Sigmoid colon (tissue), 7 donors: ENCODE results near the gene NFKB1. TPM values are rescaled to one million over a fixed set of nuclear protein-coding genes. Genes with fewer than 3 reads are reported as not detected.

ENCODE experiments used
- DNase-seq: peaks from one replicate; pipeline ENCODE4 v3.0.0-alpha.2; 2019
- H3K27ac ChIP-seq, 4 donors: fragments of 200-600 bp; sonication (generic); one replicate each; pipeline ENCODE4 v1.5.1; 2016 to 2019; ENCODE audit warnings: mild to moderate bottlenecking in 1 of 4
- H3K27me3 ChIP-seq, 3 donors: fragments of 200-600 bp; sonication (generic); one replicate each; pipeline ENCODE4 v1.5.1; 2019; ENCODE audit warnings: mild to moderate bottlenecking in 1 of 3
- H3K36me3 ChIP-seq, 4 donors: fragments of 200-600 bp; sonication (generic); one replicate each; pipeline ENCODE4 v1.5.1; 2016 to 2019
- H3K4me1 ChIP-seq, 4 donors: fragments of 200-600 bp; sonication (generic); one replicate each; pipeline ENCODE4 v1.5.1; 2017 to 2019
- H3K4me3 ChIP-seq, 4 donors: fragments of 200-600 bp; sonication (generic); one replicate each; pipeline ENCODE4 v1.5.1; 2017 to 2019; ENCODE audit warnings: mild to moderate bottlenecking in 2 of 4, moderate library complexity in 1 of 4
- H3K9me3 ChIP-seq, 4 donors: fragments of 200-600 bp in 3 of 4; sonication (generic) in 3 of 4; one replicate each; pipeline versions ENCODE4 v1.5.1 to v1.6.1; 2013 to 2019
- EP300 ChIP-seq, 4 donors: sonication (generic); formaldehyde crosslinking; IDR thresholded peaks; one replicate each; pipeline ENCODE4 v1.6.1; 2017; ENCODE audit warnings: antibody characterized with exemption in 4 of 4
- POLR2A ChIP-seq, 2 donors: fragments of 450-650 bp; IDR thresholded peaks; one replicate each; pipeline ENCODE4 v1.6.1; 2016; ENCODE audit warnings: antibody characterized with exemption in 2 of 2, mild to moderate bottlenecking in 2 of 2, moderate library complexity in 2 of 2
- POLR2AphosphoS5 ChIP-seq, 4 donors: sonication (generic); formaldehyde crosslinking; IDR thresholded peaks; one replicate each; pipeline ENCODE4 v1.6.1; 2017; ENCODE audit warnings: antibody characterized with exemption in 4 of 4
- WGBS, 2 donors: extraction: QIAGEN DNeasy Blood & Tissue Kit; methylation state at CpG; one replicate each; pipeline ENCODE4 v1.1.7; 2013; 5-methylcytosine and 5-hydroxymethylcytosine counted together
- intact Hi-C: fragments of 100-400 bp; cut with DNase I; formaldehyde crosslinking; loops from one replicate; pipeline ENCODE4 v1.15.1; 2023
- polyA plus RNA-seq, 3 donors: library from polyadenylated mRNA; stranded (reverse); fragments of 200-250 nt; gene quantifications; one replicate each; pipeline ENCODE4 v1.2.3, GENCODE V29; 2013
- total RNA-seq, 4 donors: library from RNA; depleted of rRNA; stranded (reverse); fragments of >200 nt; gene quantifications; one replicate each; pipeline ENCODE4 v1.1.0, GENCODE V29; 2016
- TF ChIP-seq, protein P1 (sequence below), 4 experiments: fragments of 450-650 bp in 3 of 4; fragments of 200-600 bp in 1 of 4; IDR thresholded peaks; one replicate each; pipeline ENCODE4 v1.5.1; 2016 to 2019; ENCODE audit warnings: antibody characterized with exemption in 4 of 4, mild to moderate bottlenecking in 3 of 4, moderate library complexity in 2 of 4
- donor health status: healthy with polysubstance abuse.
- donor health status: Bipolar disorder and iron deficiency.
- donor health status: healthy.

Gene NFKB1
- total and polyA plus RNA-seq, 7 donors: 19.2 to 29.8 (median 27.0) TPM

DNA sequence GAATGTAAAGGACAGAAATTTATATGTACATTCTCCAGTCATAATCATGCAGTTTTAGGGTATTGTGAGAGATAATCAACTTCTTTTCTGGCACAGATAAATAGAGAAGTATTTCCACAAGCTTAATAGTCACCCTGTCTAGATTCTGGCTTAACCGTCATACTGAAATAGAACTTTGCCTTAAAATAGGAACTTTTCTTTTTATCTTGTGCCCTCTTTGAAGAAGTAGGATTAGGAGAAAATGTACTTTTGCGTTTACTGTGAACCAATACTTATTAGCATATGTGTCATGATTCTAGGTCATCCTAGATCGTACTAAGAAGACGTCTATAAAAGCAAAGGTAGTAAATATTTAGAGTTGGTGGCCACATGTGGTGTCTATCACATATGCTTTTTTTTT lies 95.4 kb downstream of the NFKB1 start:
- H3K4me3 ChIP-seq: no peak overlapping the region
- WGBS, 2 donors: 83 to 89% methylated on average over 4 of the region's 4 CpGs
- H3K27ac ChIP-seq: no peak overlapping the region
- no peaks in the 10 kb centered on the region for H3K27me3 ChIP-seq
- no peak for DNase-seq
- H3K36me3 ChIP-seq: peaks cover 0 to 84% (median 18%) of the 10 kb centered on the region in 4 donors
- intact Hi-C loops: loop anchor here (10.0 kb wide), 1 partner anchor 162 kb away; no protein-coding TSS in a partner anchor
- H3K9me3 ChIP-seq: no peaks in the 10 kb centered on the region
- TF ChIP-seq EP300 (IDR thresholded peaks at IDR 0.05) (no peak), POLR2AphosphoS5 (IDR thresholded peaks at IDR 0.05) (no peak), POLR2A (IDR thresholded peaks at IDR 0.05) (no peak)
- TF ChIP-seq, protein P1, sequence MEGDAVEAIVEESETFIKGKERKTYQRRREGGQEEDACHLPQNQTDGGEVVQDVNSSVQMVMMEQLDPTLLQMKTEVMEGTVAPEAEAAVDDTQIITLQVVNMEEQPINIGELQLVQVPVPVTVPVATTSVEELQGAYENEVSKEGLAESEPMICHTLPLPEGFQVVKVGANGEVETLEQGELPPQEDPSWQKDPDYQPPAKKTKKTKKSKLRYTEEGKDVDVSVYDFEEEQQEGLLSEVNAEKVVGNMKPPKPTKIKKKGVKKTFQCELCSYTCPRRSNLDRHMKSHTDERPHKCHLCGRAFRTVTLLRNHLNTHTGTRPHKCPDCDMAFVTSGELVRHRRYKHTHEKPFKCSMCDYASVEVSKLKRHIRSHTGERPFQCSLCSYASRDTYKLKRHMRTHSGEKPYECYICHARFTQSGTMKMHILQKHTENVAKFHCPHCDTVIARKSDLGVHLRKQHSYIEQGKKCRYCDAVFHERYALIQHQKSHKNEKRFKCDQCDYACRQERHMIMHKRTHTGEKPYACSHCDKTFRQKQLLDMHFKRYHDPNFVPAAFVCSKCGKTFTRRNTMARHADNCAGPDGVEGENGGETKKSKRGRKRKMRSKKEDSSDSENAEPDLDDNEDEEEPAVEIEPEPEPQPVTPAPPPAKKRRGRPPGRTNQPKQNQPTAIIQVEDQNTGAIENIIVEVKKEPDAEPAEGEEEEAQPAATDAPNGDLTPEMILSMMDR (IDR thresholded peaks at IDR 0.05): no peak
- H3K4me1 ChIP-seq: peaks cover 0 to 16% (median 7%) of the 10 kb centered on the region in 4 donors

DNA sequence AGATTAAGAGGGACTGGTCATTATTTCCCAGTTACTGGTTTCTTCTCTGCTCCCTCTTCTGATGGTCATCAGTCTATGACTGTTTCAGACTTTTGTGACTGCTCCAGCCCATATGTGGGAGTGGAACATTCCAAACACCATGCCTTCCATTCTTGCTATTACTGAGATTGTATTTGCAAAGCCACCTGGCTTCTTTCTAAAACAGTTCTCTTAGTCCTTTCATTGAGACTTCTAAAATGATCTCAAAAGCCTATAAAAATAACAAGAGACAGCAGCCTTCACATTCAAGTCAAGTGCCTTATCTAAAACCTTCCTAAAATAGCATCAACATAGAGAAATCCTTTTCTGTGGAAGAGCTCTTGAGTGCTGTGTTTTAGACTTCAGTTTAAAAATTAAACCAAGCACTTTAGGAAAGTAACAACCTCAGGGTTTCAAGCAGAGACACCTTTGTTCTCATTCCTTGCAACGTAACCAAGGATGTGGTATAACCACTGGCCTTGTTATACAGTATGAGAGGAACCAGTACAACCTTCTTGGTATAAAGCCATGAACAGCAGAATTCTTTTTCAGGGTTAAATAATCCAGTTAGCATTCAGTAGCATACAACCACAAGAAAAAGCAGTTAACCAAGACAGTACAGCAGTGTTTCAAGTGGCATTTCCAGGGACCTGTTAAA lies 97.1 kb downstream of the NFKB1 start:
- no peaks in the 10 kb centered on the region for H3K9me3 ChIP-seq
- H3K27ac ChIP-seq: peak overlapping the region in 1 of 4 donors; percentile 10
- no peak for DNase-seq
- TF ChIP-seq, protein P1 (IDR thresholded peaks at IDR 0.05): no peak
- TF ChIP-seq EP300 (IDR thresholded peaks at IDR 0.05): no peak
- TF ChIP-seq POLR2A (IDR thresholded peaks at IDR 0.05): no peak
- TF ChIP-seq POLR2AphosphoS5 (IDR thresholded peaks at IDR 0.05): no peak
- H3K27me3 ChIP-seq: no peaks in the 10 kb centered on the region
- 66 to 87% methylated on average over 1 of the region's 1 CpG for WGBS, 2 donors
- intact Hi-C loops: loop anchor here (10.0 kb wide), 1 partner anchor 163 kb away; no protein-coding TSS in a partner anchor
- H3K36me3 ChIP-seq: peaks cover 0 to 99% (median 24%) of the 10 kb centered on the region in 4 donors
- peaks cover 0 to 16% (median 7%) of the 10 kb centered on the region in 4 donors for H3K4me1 ChIP-seq
- H3K4me3 ChIP-seq: no peak overlapping the region

DNA sequence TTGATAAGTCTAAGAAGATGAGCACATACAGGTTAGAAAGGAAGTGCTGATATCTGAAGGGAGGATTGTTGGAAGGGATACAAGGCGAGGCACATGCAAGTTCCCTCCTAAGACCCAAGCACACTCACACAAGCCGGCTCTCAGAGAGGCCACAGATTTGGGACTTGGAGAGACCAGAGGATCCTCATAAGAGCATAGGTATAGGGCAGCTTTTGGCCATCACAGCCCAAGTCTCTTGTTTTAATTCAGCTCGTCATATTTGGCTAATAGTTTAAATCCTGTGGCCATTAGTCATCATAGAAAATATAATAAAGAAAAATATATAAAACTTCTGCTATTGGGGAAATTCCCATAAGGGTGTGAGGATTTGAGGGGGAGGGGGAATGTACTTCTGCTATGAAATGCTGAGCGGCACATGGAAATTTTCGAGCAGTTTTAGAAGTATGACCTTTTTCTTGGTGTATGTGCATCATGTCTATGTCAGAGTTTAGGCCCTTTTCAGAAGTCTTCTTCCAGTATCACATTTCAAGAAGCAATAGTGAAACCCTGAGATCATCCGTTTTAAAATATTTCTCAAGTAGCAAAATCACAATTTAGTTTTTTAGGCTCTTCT lies 97.7 kb downstream of the NFKB1 start:
- Histone ChIP-seq H3K9me3 (no peaks in the 10 kb centered on the region), H3K36me3 (peaks cover 0 to 99% (median 24%) of the 10 kb centered on the region in 4 donors), H3K27ac (peak overlapping the region in 1 of 4 donors; percentile 10), H3K4me1 (peaks cover 0 to 16% (median 7%) of the 10 kb centered on the region in 4 donors), H3K4me3 (no peak overlapping the region), H3K27me3 (no peaks in the 10 kb centered on the region)
- 78 to 89% methylated on average over 6 of the region's 6 CpGs for whole genome bisulfite sequencing, 2 donors
- intact Hi-C loops: loop anchor here (10.0 kb wide), 1 partner anchor 164 kb away; no protein-coding TSS in a partner anchor
- no peak for TF ChIP-seq POLR2A (IDR thresholded peaks at IDR 0.05)
- TF ChIP-seq EP300 (IDR thresholded peaks at IDR 0.05): no peak
- no peak for TF ChIP-seq POLR2AphosphoS5 (IDR thresholded peaks at IDR 0.05)
- TF ChIP-seq, protein P1 (IDR thresholded peaks at IDR 0.05): no peak
- DNase-seq: no peak

DNA sequence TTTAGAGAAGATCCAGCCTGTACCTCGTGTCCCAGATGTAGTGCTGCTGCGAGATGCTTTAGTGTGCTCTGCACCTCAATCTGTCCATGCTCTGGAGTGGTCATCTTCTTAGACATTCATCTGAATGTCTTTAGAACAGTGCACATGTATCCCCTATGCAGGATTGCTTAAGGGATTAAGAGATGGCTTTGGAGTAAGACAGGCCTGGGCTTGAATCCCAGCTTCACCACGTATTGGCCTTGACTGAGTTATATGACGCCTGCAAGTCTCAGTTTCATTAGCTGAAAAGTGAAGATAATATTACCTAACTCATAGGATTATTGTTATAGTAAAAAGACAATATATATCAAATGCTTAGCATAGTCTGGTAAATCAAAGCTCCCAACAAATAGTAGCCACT lies 98.3 kb downstream of the NFKB1 start:
- TF ChIP-seq, protein P1 (IDR thresholded peaks at IDR 0.05): no peak
- no peak for TF ChIP-seq EP300 (IDR thresholded peaks at IDR 0.05)

More for the DNA sequence above, 98.3 kb downstream of the NFKB1 start:
- WGBS, 2 donors: 89 to 91% methylated on average over 4 of the region's 4 CpGs
- H3K36me3 ChIP-seq: peaks cover 0 to 99% (median 26%) of the 10 kb centered on the region in 4 donors
- H3K9me3 ChIP-seq: no peaks in the 10 kb centered on the region
- H3K4me1 ChIP-seq: peaks cover 0 to 16% (median 7%) of the 10 kb centered on the region in 4 donors
- H3K4me3 ChIP-seq: no peak overlapping the region
- H3K27me3 ChIP-seq: no peaks in the 10 kb centered on the region
- H3K27ac ChIP-seq: no peak overlapping the region
- no peak for DNase-seq
- intact Hi-C loops: loop anchor here (10.0 kb wide), 1 partner anchor 165 kb away; no protein-coding TSS in a partner anchor
